Vagina (tissue), 2 donors: ENCODE measurements around the gene CUL7. TPM values are rescaled to one million over a fixed set of nuclear protein-coding genes. Genes with fewer than 3 reads are reported as not detected.
"Not testable (repeated sequence)": the region's sequence is repeated elsewhere in the genome, so short reads cannot be mapped to it uniquely, and the experiment has no call there.

ENCODE experiments used
- DNase-seq, 2 donors: peaks; one replicate each; pipeline ENCODE4 v3.0.0-alpha.2; 2017; ENCODE audit errors: extremely low spot score in 2 of 2
- H3K27ac ChIP-seq: fragments of 200-600 bp; sonication (generic); one replicate; pipeline ENCODE4 v1.5.1; 2019
- H3K27me3 ChIP-seq: fragments of 200-600 bp; sonication (generic); one replicate; pipeline ENCODE4 v1.5.1; 2019
- H3K36me3 ChIP-seq, 2 donors: fragments of 200-600 bp; sonication (generic); one replicate each; pipeline ENCODE4 v1.5.1; 2017 to 2019
- H3K4me1 ChIP-seq: fragments of 200-600 bp; sonication (generic); one replicate; pipeline ENCODE4 v1.5.1; 2019
- H3K4me3 ChIP-seq, 2 donors: fragments of 200-600 bp; sonication (generic); 1 replicate in 1 of 2; 2 replicates in 1 of 2; pipeline ENCODE4 v1.5.1; 2016 to 2019
- H3K9me3 ChIP-seq: fragments of 200-600 bp; sonication (generic); one replicate; pipeline ENCODE4 v1.5.1; 2019
- CTCF ChIP-seq, 3 experiments: fragments of 450-650 bp in 2 of 3; fragments of 200-600 bp in 1 of 3; sonication (generic) in 1 of 3; IDR thresholded peaks; one replicate each; pipeline ENCODE4 v1.5.1; 2017 to 2019; ENCODE audit warnings: antibody characterized with exemption in 3 of 3, mild to moderate bottlenecking in 2 of 3, moderate library complexity in 2 of 3
- POLR2A ChIP-seq, 2 donors: fragments of 450-650 bp; IDR thresholded peaks; one replicate each; pipeline ENCODE4 v1.6.1; 2017; ENCODE audit warnings: antibody characterized with exemption in 2 of 2, mild to moderate bottlenecking in 2 of 2, moderate library complexity in 2 of 2
- POLR2AphosphoS5 ChIP-seq, 2 donors: sonication (generic); formaldehyde crosslinking; IDR thresholded peaks; one replicate each; pipeline ENCODE4 v1.9.0; 2017; ENCODE audit warnings: antibody characterized with exemption in 2 of 2, mild to moderate bottlenecking in 2 of 2, low read depth in 1 of 2; ENCODE audit not compliant: insufficient read depth in 1 of 2
- intact Hi-C: fragments of 100-400 bp; cut with DNase I; formaldehyde crosslinking; loops from one replicate; pipeline ENCODE4 v1.15.1; 2023
- total RNA-seq: library from RNA; depleted of rRNA; stranded (reverse); fragments of >200 nt; gene quantifications from one replicate; pipeline ENCODE4 v1.2.3, GENCODE V29; 2016

The CUL7 gene
- total RNA-seq, 1 donor from 2014 or later, result 13.0 TPM

GRCh38 chr6:43082806-43083655 lies 29.4 kb upstream of the CUL7 start:
- H3K4me1 ChIP-seq, result peaks cover 33% of the 10 kb centered on the region

GRCh38 chr6:43081922-43082321 lies 28.3 kb upstream of the CUL7 start:
- H3K27ac ChIP-seq, H3K9me3 ChIP-seq, DNase-seq, H3K27me3 ChIP-seq, H3K36me3 ChIP-seq, intact Hi-C loops, H3K4me3 ChIP-seq: not testable (repeated sequence)
- H3K4me1 ChIP-seq, result peaks cover 36% of the 10 kb centered on the region

More at GRCh38 chr6:43082806-43083655, 29.4 kb upstream of the CUL7 start:
- Histone ChIP-seq H3K27me3 (no peaks in the 10 kb centered on the region), H3K9me3 (no peaks in the 10 kb centered on the region), H3K36me3 (no peaks in the 10 kb centered on the region), H3K27ac (no peak overlapping the region), H3K4me3 (no peak overlapping the region)
- intact Hi-C loops, result no loop called here
- DNase-seq, result no peak
- no peak for TF ChIP-seq CTCF (IDR thresholded peaks at IDR 0.05)
- no peak for TF ChIP-seq POLR2AphosphoS5 (IDR thresholded peaks at IDR 0.05; ENCODE audit: insufficient read depth in 1 of 2, low read depth in 1 of 2)
- no peak for TF ChIP-seq POLR2A (IDR thresholded peaks at IDR 0.05)

GRCh38 chr6:43081043-43081442 lies 27.4 kb upstream of the CUL7 start:
- intact Hi-C loops, result no loop called here
- no peak for TF ChIP-seq POLR2A (IDR thresholded peaks at IDR 0.05)
- TF ChIP-seq POLR2AphosphoS5 (IDR thresholded peaks at IDR 0.05; ENCODE audit: insufficient read depth in 1 of 2, low read depth in 1 of 2), result no peak
- TF ChIP-seq CTCF (IDR thresholded peaks at IDR 0.05), result no peak
- Histone ChIP-seq H3K27me3 (no peaks in the 10 kb centered on the region), H3K36me3 (no peaks in the 10 kb centered on the region), H3K9me3 (no peaks in the 10 kb centered on the region), H3K4me3 (no peak overlapping the region), H3K4me1 (peaks cover 31% of the 10 kb centered on the region), H3K27ac (no peak overlapping the region)
- no peak for DNase-seq

GRCh38 chr6:43078691-43079090 lies 25.0 kb upstream of the CUL7 start:
- intact Hi-C loops, result loop anchor here (10.0 kb wide), 1 partner anchor 46 kb away; no protein-coding TSS in a partner anchor
- peaks cover 35% of the 10 kb centered on the region for H3K4me1 ChIP-seq
- no peak for DNase-seq

GRCh38 chr6:43077981-43078511 lies 24.4 kb upstream of the CUL7 start:
- Histone ChIP-seq H3K4me3 (peak overlapping the region; percentile 71 to 91), H3K27ac (peak overlapping the region; percentile 88), H3K36me3 (no peaks in the 10 kb centered on the region), H3K27me3 (no peaks in the 10 kb centered on the region), H3K9me3 (no peaks in the 10 kb centered on the region), H3K4me1 (peaks cover 28% of the 10 kb centered on the region)
- no peak for DNase-seq
- TF ChIP-seq CTCF (IDR thresholded peaks at IDR 0.05), result no peak
- peak in 1 of 2 donors; percentile 8 for TF ChIP-seq POLR2A (IDR thresholded peaks at IDR 0.05)
- peak in 1 of 2 donors; percentile 65 for TF ChIP-seq POLR2AphosphoS5 (IDR thresholded peaks at IDR 0.05; ENCODE audit: insufficient read depth in 1 of 2, low read depth in 1 of 2)
- intact Hi-C loops, result loop anchor here (10.0 kb wide), 1 partner anchor 47 kb away; no protein-coding TSS in a partner anchor

More at GRCh38 chr6:43078691-43079090, 25.0 kb upstream of the CUL7 start:
- Histone ChIP-seq H3K36me3 (no peaks in the 10 kb centered on the region), H3K27ac (peak overlapping the region; percentile 88), H3K4me3 (no peak overlapping the region), H3K27me3 (no peaks in the 10 kb centered on the region), H3K9me3 (no peaks in the 10 kb centered on the region)
- TF ChIP-seq POLR2AphosphoS5 (IDR thresholded peaks at IDR 0.05; ENCODE audit: insufficient read depth in 1 of 2, low read depth in 1 of 2), result no peak
- no peak for TF ChIP-seq CTCF (IDR thresholded peaks at IDR 0.05)
- TF ChIP-seq POLR2A (IDR thresholded peaks at IDR 0.05), result no peak
